ENCODE data around the gene PRCC.
A peak's percentile ranks its signal among the peaks of the same experiment; 100 is the strongest.
"Not testable (repeated sequence)": the region's sequence is repeated elsewhere in the genome, so short reads cannot be mapped to it uniquely, and the experiment has no call there.

Gene PRCC

GRCh38 chr1:156751451-156751756 is 15.9 kb upstream of the PRCC start, which contains the start of gene HDGF:
Gene HDGF, minus strand, starts transcription at chr1:156751675. Its CDS starts 246 bp downstream, at chr1:156751429.
- Histone ChIP-seq H3K36me3 (ENCODE audit: control insufficient read depth, insufficient read depth, low read length) (no peaks in the 10 kb centered on the region), H3K9me3 (ENCODE audit: control insufficient read depth, insufficient read depth, low read length) (no peaks in the 10 kb centered on the region), H3K27me3 (ENCODE audit: control insufficient read depth, insufficient read depth, low read length) (no peaks in the 10 kb centered on the region), H3K4me1 (ENCODE audit: control insufficient read depth, insufficient read depth, low read length) (peaks cover 14% of the 10 kb centered on the region), H3K27ac (ENCODE audit: low read length) (no peak within 1 kb of the TSS), H3K4me3 (ENCODE audit: low read length) (peak within 1 kb of the TSS; percentile 93)
- no peak for DNase-seq (ENCODE audit: low read depth, low spot score)
- WGBS (ENCODE audit: insufficient coverage, insufficient read length) = no CpG with 5 or more reads among the region's 48 CpGs

- no peaks in the 10 kb centered on the region for H3K36me3 ChIP-seq (ENCODE audit: control insufficient read depth, insufficient read depth, low read length)
- no peak overlapping the region for H3K27ac ChIP-seq (ENCODE audit: low read length)
- H3K4me3 ChIP-seq (ENCODE audit: low read length) = peak overlapping the region; percentile 93
- no peaks in the 10 kb centered on the region for H3K9me3 ChIP-seq (ENCODE audit: control insufficient read depth, insufficient read depth, low read length)
- WGBS (ENCODE audit: insufficient coverage, insufficient read length) = no CpG with 5 or more reads among the region's 68 CpGs
- H3K27me3 ChIP-seq (ENCODE audit: control insufficient read depth, insufficient read depth, low read length) = no peaks in the 10 kb centered on the region
- peaks cover 14% of the 10 kb centered on the region for H3K4me1 ChIP-seq (ENCODE audit: control insufficient read depth, insufficient read depth, low read length)
- DNase-seq (ENCODE audit: low read depth, low spot score) = peak; percentile 85
Observed at GRCh38 chr1:156751757-156752481, 15.4 kb upstream of the PRCC start.

- no peak overlapping the region for H3K27ac ChIP-seq (ENCODE audit: low read length)
- H3K27me3 ChIP-seq (ENCODE audit: control insufficient read depth, insufficient read depth, low read length) = no peaks in the 10 kb centered on the region
- no peak overlapping the region for H3K4me3 ChIP-seq (ENCODE audit: low read length)
- peaks cover 11% of the 10 kb centered on the region for H3K4me1 ChIP-seq (ENCODE audit: control insufficient read depth, insufficient read depth, low read length)
- DNase-seq (ENCODE audit: low read depth, low spot score) = no peak
- no CpG with 5 or more reads among the region's 1 CpG for WGBS (ENCODE audit: insufficient coverage, insufficient read length)
- no peaks in the 10 kb centered on the region for H3K36me3 ChIP-seq (ENCODE audit: control insufficient read depth, insufficient read depth, low read length)
- no peaks in the 10 kb centered on the region for H3K9me3 ChIP-seq (ENCODE audit: control insufficient read depth, insufficient read depth, low read length)
Observed at GRCh38 chr1:156752843-156753482, 14.4 kb upstream of the PRCC start.

- WGBS (ENCODE audit: insufficient coverage, insufficient read length) = no CpG with 5 or more reads among the region's 8 CpGs
- Histone ChIP-seq H3K27me3 (ENCODE audit: control insufficient read depth, insufficient read depth, low read length) (no peaks in the 10 kb centered on the region), H3K9me3 (ENCODE audit: control insufficient read depth, insufficient read depth, low read length) (no peaks in the 10 kb centered on the region), H3K27ac (ENCODE audit: low read length) (no peak overlapping the region), H3K36me3 (ENCODE audit: control insufficient read depth, insufficient read depth, low read length) (no peaks in the 10 kb centered on the region), H3K4me1 (ENCODE audit: control insufficient read depth, insufficient read depth, low read length) (peaks cover 4% of the 10 kb centered on the region; the same call in 1 of the 2 replicates), H3K4me3 (ENCODE audit: low read length) (no peak overlapping the region)
- DNase-seq (ENCODE audit: low read depth, low spot score) = no peak
Observed at GRCh38 chr1:156754219-156754618, 13.1 kb upstream of the PRCC start.

- Histone ChIP-seq H3K9me3 (ENCODE audit: control insufficient read depth, insufficient read depth, low read length) (no peaks in the 10 kb centered on the region), H3K4me3 (ENCODE audit: low read length) (no peak overlapping the region), H3K36me3 (ENCODE audit: control insufficient read depth, insufficient read depth, low read length) (no peaks in the 10 kb centered on the region), H3K27me3 (ENCODE audit: control insufficient read depth, insufficient read depth, low read length) (no peaks in the 10 kb centered on the region), H3K4me1 (ENCODE audit: control insufficient read depth, insufficient read depth, low read length) (no peaks in the 10 kb centered on the region), H3K27ac (ENCODE audit: low read length) (no peak overlapping the region)
- no CpG with 5 or more reads among the region's 5 CpGs for WGBS (ENCODE audit: insufficient coverage, insufficient read length)
- no peak for DNase-seq (ENCODE audit: low read depth, low spot score)
Observed at GRCh38 chr1:156755527-156755950, 11.8 kb upstream of the PRCC start.

- H3K27ac ChIP-seq (ENCODE audit: low read length) = no peak overlapping the region
- H3K27me3 ChIP-seq (ENCODE audit: control insufficient read depth, insufficient read depth, low read length) = no peaks in the 10 kb centered on the region
- H3K4me1 ChIP-seq (ENCODE audit: control insufficient read depth, insufficient read depth, low read length) = no peaks in the 10 kb centered on the region
- H3K36me3 ChIP-seq (ENCODE audit: control insufficient read depth, insufficient read depth, low read length) = no peaks in the 10 kb centered on the region
- DNase-seq (ENCODE audit: low read depth, low spot score) = no peak
- H3K9me3 ChIP-seq (ENCODE audit: control insufficient read depth, insufficient read depth, low read length) = no peaks in the 10 kb centered on the region
- H3K4me3 ChIP-seq (ENCODE audit: low read length) = no peak overlapping the region
- WGBS (ENCODE audit: insufficient coverage, insufficient read length) = 100% methylated on average over 1 of the region's 1 CpG
Observed at GRCh38 chr1:156756355-156756754, 11.0 kb upstream of the PRCC start.

GRCh38 chr1:156757572-156758253 is 9.6 kb upstream of the PRCC start:
- no CpG with 5 or more reads among the region's 10 CpGs for WGBS (ENCODE audit: insufficient coverage, insufficient read length)
- H3K4me1 ChIP-seq (ENCODE audit: control insufficient read depth, insufficient read depth, low read length); H3K27me3 ChIP-seq (ENCODE audit: control insufficient read depth, insufficient read depth, low read length); H3K9me3 ChIP-seq (ENCODE audit: control insufficient read depth, insufficient read depth, low read length); H3K4me3 ChIP-seq (ENCODE audit: low read length); DNase-seq (ENCODE audit: low read depth, low spot score); H3K36me3 ChIP-seq (ENCODE audit: control insufficient read depth, insufficient read depth, low read length); H3K27ac ChIP-seq (ENCODE audit: low read length): not testable (repeated sequence)

GRCh38 chr1:156760092-156760795 is 7.1 kb upstream of the PRCC start:
- no peak overlapping the region for H3K27ac ChIP-seq (ENCODE audit: low read length)
- WGBS (ENCODE audit: insufficient coverage, insufficient read length) = no CpG with 5 or more reads among the region's 6 CpGs
- no peak for DNase-seq (ENCODE audit: low read depth, low spot score)

GRCh38 chr1:156760796-156761104 is 6.6 kb upstream of the PRCC start:
- no CpG with 5 or more reads among the region's 4 CpGs for WGBS (ENCODE audit: insufficient coverage, insufficient read length)
- H3K4me3 ChIP-seq (ENCODE audit: low read length) = no peak overlapping the region
- H3K36me3 ChIP-seq (ENCODE audit: control insufficient read depth, insufficient read depth, low read length) = no peaks in the 10 kb centered on the region

More at GRCh38 chr1:156760092-156760795, 7.1 kb upstream of the PRCC start:
- Histone ChIP-seq H3K4me3 (ENCODE audit: low read length) (no peak overlapping the region), H3K4me1 (ENCODE audit: control insufficient read depth, insufficient read depth, low read length) (no peaks in the 10 kb centered on the region), H3K9me3 (ENCODE audit: control insufficient read depth, insufficient read depth, low read length) (no peaks in the 10 kb centered on the region), H3K36me3 (ENCODE audit: control insufficient read depth, insufficient read depth, low read length) (no peaks in the 10 kb centered on the region), H3K27me3 (ENCODE audit: control insufficient read depth, insufficient read depth, low read length) (no peaks in the 10 kb centered on the region)

GRCh38 chr1:156765136-156765535 is 2.2 kb upstream of the PRCC start:
- H3K4me3 ChIP-seq (ENCODE audit: low read length); H3K27ac ChIP-seq (ENCODE audit: low read length); H3K27me3 ChIP-seq (ENCODE audit: control insufficient read depth, insufficient read depth, low read length); H3K9me3 ChIP-seq (ENCODE audit: control insufficient read depth, insufficient read depth, low read length); H3K36me3 ChIP-seq (ENCODE audit: control insufficient read depth, insufficient read depth, low read length); H3K4me1 ChIP-seq (ENCODE audit: control insufficient read depth, insufficient read depth, low read length); DNase-seq (ENCODE audit: low read depth, low spot score): not testable (repeated sequence)
- no CpG with 5 or more reads among the region's 15 CpGs for WGBS (ENCODE audit: insufficient coverage, insufficient read length)

More at GRCh38 chr1:156760796-156761104, 6.6 kb upstream of the PRCC start:
- DNase-seq (ENCODE audit: low read depth, low spot score) = no peak
- Histone ChIP-seq H3K27me3 (ENCODE audit: control insufficient read depth, insufficient read depth, low read length) (no peaks in the 10 kb centered on the region), H3K4me1 (ENCODE audit: control insufficient read depth, insufficient read depth, low read length) (no peaks in the 10 kb centered on the region), H3K27ac (ENCODE audit: low read length) (no peak overlapping the region), H3K9me3 (ENCODE audit: control insufficient read depth, insufficient read depth, low read length) (no peaks in the 10 kb centered on the region)

Data from iPS DF 6.9 (cell line).